OCI-LY1 (cell line): Measurements from ENCODE around the gene SDCBP2.

Experiments used
- H2AFZ ChIP-seq: fragments of 200-600 bp; sonication (generic), shearing (Covaris generic); 2 replicates; pipeline ENCODE4 v1.6.0; 2014; ENCODE audit warnings: antibody characterized with exemption, mild to moderate bottlenecking, low read length
- H3F3A ChIP-seq: fragments of 200-600 bp; sonication (generic), shearing (Covaris generic); 2 replicates; pipeline ENCODE4 v1.6.0; 2014; ENCODE audit warnings: mild to moderate bottlenecking, antibody characterized with exemption, low read length, moderate library complexity; ENCODE audit not compliant: insufficient read depth
- H3K27ac ChIP-seq: fragments of 200-600 bp; sonication (generic); 2 replicates; pipeline ENCODE4 v1.5.1; 2014; ENCODE audit warnings: low read length, mixed run types, mild to moderate bottlenecking, low read depth; ENCODE audit not compliant: poor library complexity, severe bottlenecking
- H3K27me3 ChIP-seq: fragments of 200-600 bp; sonication (generic); 2 replicates; pipeline ENCODE4 v1.6.0; 2014; ENCODE audit warnings: antibody characterized with exemption, mild to moderate bottlenecking, low read length, moderate library complexity; ENCODE audit not compliant: insufficient read depth
- H3K36me3 ChIP-seq: fragments of 200-600 bp; sonication (generic); 2 replicates; pipeline ENCODE4 v1.6.1; 2014; ENCODE audit warnings: mild to moderate bottlenecking, antibody characterized with exemption, low read length, moderate library complexity, mixed read lengths; ENCODE audit not compliant: insufficient read depth
- H3K4me1 ChIP-seq: fragments of 200-600 bp; sonication (generic); 2 replicates; pipeline ENCODE4 v1.5.1; 2014; ENCODE audit warnings: mild to moderate bottlenecking, low read length, moderate library complexity; ENCODE audit not compliant: insufficient read depth, severe bottlenecking
- H3K4me2 ChIP-seq: fragments of 200-600 bp; sonication (generic), shearing (Covaris generic); 2 replicates; pipeline ENCODE4 v1.6.1; 2014; ENCODE audit warnings: low read length
- H3K4me3 ChIP-seq: fragments of 200-600 bp; sonication (generic); 2 replicates; pipeline ENCODE4 v1.5.1; 2014; ENCODE audit warnings: low read length, low read depth, mild to moderate bottlenecking, mixed read lengths; ENCODE audit not compliant: poor library complexity, severe bottlenecking
- H3K79me2 ChIP-seq: fragments of 200-600 bp; shearing (Covaris generic); 2 replicates; pipeline ENCODE4 v1.6.1; 2016; ENCODE audit warnings: mixed run types, low read length, mixed read lengths; ENCODE audit not compliant: insufficient read depth
- H3K9ac ChIP-seq: fragments of 200-600 bp; sonication (generic), shearing (Covaris generic); 2 replicates; pipeline ENCODE4 v1.6.1; 2014; ENCODE audit warnings: mild to moderate bottlenecking, low read length, mixed read lengths
- H3K9me2 ChIP-seq: fragments of 200-600 bp; sonication (generic), shearing (Covaris generic); 2 replicates; pipeline ENCODE4 v1.6.1; 2014; ENCODE audit warnings: low read depth, mild to moderate bottlenecking, low read length, mixed read lengths
- H3K9me3 ChIP-seq: fragments of 200-600 bp; shearing (Covaris generic); 2 replicates; pipeline ENCODE4 v1.6.1; 2014; ENCODE audit warnings: low read length, mixed read lengths
- H4K20me1 ChIP-seq: fragments of 200-600 bp; sonication (generic), shearing (Covaris generic); 2 replicates; pipeline ENCODE4 v1.6.0; 2016; ENCODE audit warnings: mild to moderate bottlenecking, low read length; ENCODE audit not compliant: insufficient read depth
- EZH2 ChIP-seq: fragments of 200-600 bp; sonication (generic), shearing (Covaris generic); IDR thresholded peaks from 2 replicates; pipeline ENCODE4 v1.8.0; 2017; ENCODE audit warnings: borderline replicate concordance, mixed run types, mild to moderate bottlenecking, antibody characterized with exemption, low read length, moderate library complexity, mixed read lengths
- TF ChIP-seq, protein P1 (sequence below): fragments of 200-600 bp; sonication (generic), shearing (Covaris generic); IDR thresholded peaks from 2 replicates; pipeline ENCODE4 v1.5.1; 2017; ENCODE audit warnings: mild to moderate bottlenecking, antibody characterized with exemption, low read length, moderate library complexity, mixed read lengths

The SDCBP2 gene

DNA sequence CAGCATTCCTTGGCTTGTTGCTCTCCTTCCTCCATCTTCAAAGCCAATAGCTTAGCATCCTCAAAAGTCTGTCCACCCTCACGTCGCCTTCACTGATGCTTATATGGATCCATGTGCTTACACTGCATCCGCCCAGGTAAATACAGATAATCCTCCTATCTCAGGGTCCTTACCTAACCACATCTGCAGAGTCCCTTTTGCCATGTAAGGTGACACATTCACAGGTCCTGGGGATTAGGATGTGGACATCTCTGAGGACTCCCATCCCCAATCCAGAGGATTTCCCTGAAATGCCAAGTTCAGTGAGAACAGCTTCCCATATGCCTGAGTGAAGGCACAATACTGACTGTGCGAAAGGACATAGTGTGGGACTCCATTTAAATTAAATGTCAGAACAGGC, 38.5 kb upstream of the SDCBP2 start:
- TF ChIP-seq, protein P1, sequence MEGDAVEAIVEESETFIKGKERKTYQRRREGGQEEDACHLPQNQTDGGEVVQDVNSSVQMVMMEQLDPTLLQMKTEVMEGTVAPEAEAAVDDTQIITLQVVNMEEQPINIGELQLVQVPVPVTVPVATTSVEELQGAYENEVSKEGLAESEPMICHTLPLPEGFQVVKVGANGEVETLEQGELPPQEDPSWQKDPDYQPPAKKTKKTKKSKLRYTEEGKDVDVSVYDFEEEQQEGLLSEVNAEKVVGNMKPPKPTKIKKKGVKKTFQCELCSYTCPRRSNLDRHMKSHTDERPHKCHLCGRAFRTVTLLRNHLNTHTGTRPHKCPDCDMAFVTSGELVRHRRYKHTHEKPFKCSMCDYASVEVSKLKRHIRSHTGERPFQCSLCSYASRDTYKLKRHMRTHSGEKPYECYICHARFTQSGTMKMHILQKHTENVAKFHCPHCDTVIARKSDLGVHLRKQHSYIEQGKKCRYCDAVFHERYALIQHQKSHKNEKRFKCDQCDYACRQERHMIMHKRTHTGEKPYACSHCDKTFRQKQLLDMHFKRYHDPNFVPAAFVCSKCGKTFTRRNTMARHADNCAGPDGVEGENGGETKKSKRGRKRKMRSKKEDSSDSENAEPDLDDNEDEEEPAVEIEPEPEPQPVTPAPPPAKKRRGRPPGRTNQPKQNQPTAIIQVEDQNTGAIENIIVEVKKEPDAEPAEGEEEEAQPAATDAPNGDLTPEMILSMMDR, result no peak
- no peak for TF ChIP-seq EZH2
- Histone ChIP-seq H3K9ac (no peak overlapping the region), H3K27me3 (no peaks in the 10 kb centered on the region), H3K9me3 (no peaks in the 10 kb centered on the region), H3K4me3 (no peak overlapping the region), H3F3A (no peaks in the 10 kb centered on the region), H3K4me2 (no peak overlapping the region), H3K4me1 (no peaks in the 10 kb centered on the region), H4K20me1 (no peaks in the 10 kb centered on the region), H3K79me2 (no peaks in the 10 kb centered on the region), H3K36me3 (peaks cover 52% of the 10 kb centered on the region), H3K9me2 (no peaks in the 10 kb centered on the region), H3K27ac (no peak overlapping the region), H2AFZ (no peak overlapping the region)

DNA sequence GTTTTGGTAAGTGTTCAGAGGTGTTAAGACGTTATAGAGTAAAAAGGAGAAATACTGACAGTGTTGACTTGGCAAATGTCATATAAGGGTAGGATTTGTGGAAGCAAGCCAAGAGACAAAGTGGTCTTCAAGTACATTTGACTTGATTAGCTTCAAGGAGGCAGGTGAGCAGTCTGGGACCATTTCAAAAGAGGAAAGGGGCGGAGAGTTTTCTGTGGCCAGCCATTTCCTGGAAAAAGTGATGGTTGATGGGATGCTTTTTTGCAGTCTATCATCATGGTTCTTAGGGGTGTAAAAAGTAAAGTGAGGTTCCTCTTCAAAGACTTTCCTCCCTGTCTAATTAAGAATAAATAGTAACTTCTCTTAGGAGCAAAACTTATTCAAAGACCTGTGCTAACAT, 35.2 kb upstream of the SDCBP2 start:
- Histone ChIP-seq H2AFZ (no peak overlapping the region), H3K27ac (no peak overlapping the region), H3K79me2 (no peaks in the 10 kb centered on the region), H3F3A (no peaks in the 10 kb centered on the region), H3K27me3 (no peaks in the 10 kb centered on the region), H3K4me1 (no peaks in the 10 kb centered on the region), H3K4me2 (no peak overlapping the region), H4K20me1 (no peaks in the 10 kb centered on the region), H3K4me3 (no peak overlapping the region), H3K9me2 (no peaks in the 10 kb centered on the region), H3K9ac (no peak overlapping the region), H3K9me3 (no peaks in the 10 kb centered on the region), H3K36me3 (peaks cover 57% of the 10 kb centered on the region)
- TF ChIP-seq EZH2, result no peak
- TF ChIP-seq, protein P1, result no peak

DNA sequence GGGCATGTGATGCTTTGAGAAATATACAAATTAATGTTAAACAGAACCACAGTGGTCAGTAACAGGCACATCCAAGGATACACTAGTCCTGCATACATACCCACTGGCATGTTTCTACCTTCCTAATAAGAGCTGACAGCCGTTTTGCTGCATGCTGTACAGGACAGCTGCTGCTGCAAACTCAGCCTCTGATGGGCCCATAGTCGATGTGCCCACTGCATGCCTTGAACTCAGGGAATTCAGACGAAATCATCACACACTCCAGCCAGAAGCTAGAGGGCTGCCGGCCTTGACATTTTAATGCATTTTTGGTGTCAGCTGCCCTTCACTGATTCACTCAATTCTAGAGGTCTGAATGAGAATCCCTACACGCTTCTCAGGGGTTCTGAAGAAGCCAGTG, 34.6 kb upstream of the SDCBP2 start:
- Histone ChIP-seq H3K4me3 (no peak overlapping the region), H3K4me2 (no peak overlapping the region), H2AFZ (no peak overlapping the region), H3K27me3 (no peaks in the 10 kb centered on the region), H4K20me1 (no peaks in the 10 kb centered on the region), H3K79me2 (no peaks in the 10 kb centered on the region), H3K27ac (no peak overlapping the region), H3K9ac (no peak overlapping the region), H3K36me3 (peaks cover 54% of the 10 kb centered on the region), H3K9me3 (no peaks in the 10 kb centered on the region), H3K4me1 (no peaks in the 10 kb centered on the region), H3F3A (no peaks in the 10 kb centered on the region), H3K9me2 (no peaks in the 10 kb centered on the region)
- TF ChIP-seq, protein P1, result no peak
